Adrenal gland (tissue), 5 donors: ENCODE results near the gene GGTA1.

Experiments
- CTCF ChIP-seq, 6 experiments: fragments of 450-650 bp in 4 of 6; fragments of 200-600 bp in 2 of 6; sonication (generic) in 1 of 6; IDR thresholded peaks; 1 replicate in 5 of 6; 2 replicates in 1 of 6; pipeline versions ENCODE4 v1.5.1 to v1.8.0; 2016 to 2021; ENCODE audit warnings: antibody characterized with exemption in 6 of 6, mild to moderate bottlenecking in 2 of 6, moderate library complexity in 1 of 6
- POLR2A ChIP-seq, 2 donors: fragments of 450-650 bp; IDR thresholded peaks; one replicate each; pipeline ENCODE4 v1.6.1; 2017; ENCODE audit warnings: antibody characterized with exemption in 2 of 2, mild to moderate bottlenecking in 2 of 2, moderate library complexity in 1 of 2
- donor health status: DM: no; HTN: no; CAD: no.

- TF ChIP-seq POLR2A (IDR thresholded peaks at IDR 0.05), result no peak
- no peak for TF ChIP-seq CTCF (IDR thresholded peaks at IDR 0.05)
Measured at GRCh38 chr9:121545150-121545874, 45.7 kb upstream of the GGTA1 start.
